ENCODE data around the gene TSPYL6.
"Not testable (repeated sequence)": the region's sequence is repeated elsewhere in the genome, so short reads cannot be mapped to it uniquely, and the experiment has no call there.

The TSPYL6 gene

DNA sequence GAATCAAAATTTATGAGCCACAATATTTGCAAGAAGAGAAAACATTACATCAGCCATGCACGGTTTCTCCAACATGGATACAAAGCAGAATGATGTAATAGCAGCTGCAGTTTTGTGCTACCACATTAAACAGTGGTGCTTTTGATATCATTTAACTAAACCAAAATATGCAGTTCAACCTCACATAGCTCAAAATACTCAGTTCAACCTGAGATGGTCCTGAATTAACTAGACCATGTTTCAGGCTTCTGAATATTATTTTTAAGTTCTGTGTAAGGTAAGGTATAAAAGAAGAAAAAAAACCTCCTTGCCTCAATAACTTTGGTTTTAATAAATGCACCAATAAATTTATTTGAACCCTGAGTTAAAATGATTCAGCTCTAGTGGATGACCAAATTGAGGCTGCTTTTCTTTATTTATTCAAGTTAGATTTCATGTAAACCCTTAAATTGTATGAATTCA is 18.8 kb upstream of the TSPYL6 start:
- no peaks in the 10 kb centered on the region for H3K79me1 ChIP-seq (ENCODE audit: low read length)
- no peak overlapping the region for H2BK5ac ChIP-seq (ENCODE audit: low read length)
- H2BK15ac ChIP-seq (replicated peaks; ENCODE audit: low read depth), result no peak overlapping the region
- H3K36me3 ChIP-seq (ENCODE audit: control insufficient read depth, insufficient read depth, low read length), result no peaks in the 10 kb centered on the region
- H4K5ac ChIP-seq (ENCODE audit: low read length), result no peak overlapping the region
- H3K56ac ChIP-seq (ENCODE audit: low read length), result no peak overlapping the region
- no peaks in the 10 kb centered on the region for H3K4me1 ChIP-seq (ENCODE audit: control insufficient read depth, low read depth, low read length)
- H3K9ac ChIP-seq (ENCODE audit: low read length), result no peak overlapping the region
- H2BK120ac ChIP-seq (ENCODE audit: low read depth, low read length), result no peak overlapping the region
- H3K18ac ChIP-seq (ENCODE audit: low read length), result no peak overlapping the region
- H3K79me2 ChIP-seq (ENCODE audit: control insufficient read depth, insufficient read depth, low read length), result no peaks in the 10 kb centered on the region
- no peaks in the 10 kb centered on the region for H3K27me3 ChIP-seq (ENCODE audit: insufficient read depth, low read length, poor library complexity)
- H3K4me2 ChIP-seq (ENCODE audit: low read length), result no peak overlapping the region
- no CpG with 5 or more reads among the region's 1 CpG for WGBS (ENCODE audit: extremely low coverage, insufficient coverage, low lambda C conversion rate)
- no peak overlapping the region for H2AK5ac ChIP-seq (ENCODE audit: low read length)
- no peak overlapping the region for H3K27ac ChIP-seq (ENCODE audit: low read depth, low read length)
- no peak overlapping the region for H4K8ac ChIP-seq (ENCODE audit: low read depth, low read length)
- no peak for DNase-seq
- H3K23ac ChIP-seq (ENCODE audit: low read length), result no peak overlapping the region
- no peak overlapping the region for H3K4ac ChIP-seq (ENCODE audit: low read depth, low read length)
- H3K4me3 ChIP-seq (ENCODE audit: low read length), result no peak overlapping the region

DNA sequence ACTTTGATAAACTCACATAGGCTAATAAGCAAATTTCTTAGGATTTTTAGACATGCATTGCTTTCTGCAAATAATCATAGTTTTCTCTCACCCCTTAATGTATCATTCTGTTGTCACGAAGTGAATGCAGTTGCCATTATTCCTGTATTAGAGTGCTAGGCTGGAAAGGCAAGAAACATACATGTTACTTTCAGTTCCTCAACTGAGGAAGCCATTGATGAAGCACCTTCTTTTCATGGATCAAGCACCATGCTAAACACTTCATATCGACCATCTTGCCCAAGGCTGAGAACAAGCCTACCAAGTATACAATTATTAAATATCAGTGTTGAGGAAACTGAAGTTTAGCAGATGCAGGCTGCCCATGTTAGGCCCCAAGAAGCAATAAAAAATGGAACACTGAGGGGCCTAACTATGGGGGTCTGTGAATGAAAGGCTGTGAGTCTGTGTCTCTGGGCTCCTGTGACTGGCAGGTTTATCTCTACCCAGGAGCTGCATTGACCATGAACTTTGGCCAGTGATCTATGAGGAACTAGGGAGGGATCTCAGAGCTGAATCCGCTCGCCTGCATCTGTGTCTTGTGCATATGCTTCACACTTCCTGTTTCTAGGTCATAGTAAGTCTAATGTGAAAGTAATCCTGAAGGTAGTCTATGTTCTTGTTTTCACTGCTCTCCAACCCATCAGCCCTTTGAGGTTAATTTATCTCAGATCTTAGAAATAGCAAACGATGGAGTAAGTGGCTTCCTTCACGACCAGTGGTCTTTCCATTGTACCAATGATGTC is 16.0 kb upstream of the TSPYL6 start:
- H2AK5ac ChIP-seq (ENCODE audit: low read length), result no peak overlapping the region

GRCh38 chr2:54271189-54271588 is 15.2 kb upstream of the TSPYL6 start:
- H4K8ac ChIP-seq (ENCODE audit: low read depth, low read length), result no peak overlapping the region
- H3K79me1 ChIP-seq (ENCODE audit: low read length), result no peaks in the 10 kb centered on the region
- H3K4ac ChIP-seq (ENCODE audit: low read depth, low read length), result no peak overlapping the region
- H3K23ac ChIP-seq (ENCODE audit: low read length), result no peak overlapping the region
- no CpG with 5 or more reads among the region's 4 CpGs for WGBS (ENCODE audit: extremely low coverage, insufficient coverage, low lambda C conversion rate)
- H3K4me1 ChIP-seq (ENCODE audit: control insufficient read depth, low read depth, low read length), result no peaks in the 10 kb centered on the region
- H3K79me2 ChIP-seq (ENCODE audit: control insufficient read depth, insufficient read depth, low read length), result no peaks in the 10 kb centered on the region
- H3K18ac ChIP-seq (ENCODE audit: low read length), result no peak overlapping the region
- no peak overlapping the region for H4K5ac ChIP-seq (ENCODE audit: low read length)
- no peak for DNase-seq
- no peaks in the 10 kb centered on the region for H3K36me3 ChIP-seq (ENCODE audit: control insufficient read depth, insufficient read depth, low read length)
- no peak overlapping the region for H2BK15ac ChIP-seq (replicated peaks; ENCODE audit: low read depth)
- H3K56ac ChIP-seq (ENCODE audit: low read length), result no peak overlapping the region
- no peaks in the 10 kb centered on the region for H3K27me3 ChIP-seq (ENCODE audit: insufficient read depth, low read length, poor library complexity)
- H2AK5ac ChIP-seq (ENCODE audit: low read length), result no peak overlapping the region
- H3K4me3 ChIP-seq (ENCODE audit: low read length), result no peak overlapping the region
- no peak overlapping the region for H2BK120ac ChIP-seq (ENCODE audit: low read depth, low read length)
- no peak overlapping the region for H3K9ac ChIP-seq (ENCODE audit: low read length)
- H2BK5ac ChIP-seq (ENCODE audit: low read length), result no peak overlapping the region
- no peak overlapping the region for H3K4me2 ChIP-seq (ENCODE audit: low read length)
- no peak overlapping the region for H3K27ac ChIP-seq (ENCODE audit: low read depth, low read length)

More for the DNA sequence above, 16.0 kb upstream of the TSPYL6 start:
- Histone ChIP-seq H3K4me1 (ENCODE audit: control insufficient read depth, low read depth, low read length) (no peaks in the 10 kb centered on the region), H3K79me2 (ENCODE audit: control insufficient read depth, insufficient read depth, low read length) (no peaks in the 10 kb centered on the region), H2BK15ac (replicated peaks; ENCODE audit: low read depth) (no peak overlapping the region), H3K4ac (ENCODE audit: low read depth, low read length) (no peak overlapping the region), H4K5ac (ENCODE audit: low read length) (no peak overlapping the region), H3K9ac (ENCODE audit: low read length) (no peak overlapping the region), H2BK120ac (ENCODE audit: low read depth, low read length) (no peak overlapping the region), H3K18ac (ENCODE audit: low read length) (no peak overlapping the region), H3K56ac (ENCODE audit: low read length) (no peak overlapping the region), H4K8ac (ENCODE audit: low read depth, low read length) (no peak overlapping the region), H3K27me3 (ENCODE audit: insufficient read depth, low read length, poor library complexity) (no peaks in the 10 kb centered on the region), H3K79me1 (ENCODE audit: low read length) (no peaks in the 10 kb centered on the region), H3K27ac (ENCODE audit: low read depth, low read length) (no peak overlapping the region), H3K4me3 (ENCODE audit: low read length) (no peak overlapping the region), H3K23ac (ENCODE audit: low read length) (no peak overlapping the region), H3K36me3 (ENCODE audit: control insufficient read depth, insufficient read depth, low read length) (no peaks in the 10 kb centered on the region), H3K4me2 (ENCODE audit: low read length) (no peak overlapping the region), H2BK5ac (ENCODE audit: low read length) (no peak overlapping the region)
- no CpG with 5 or more reads among the region's 6 CpGs for WGBS (ENCODE audit: extremely low coverage, insufficient coverage, low lambda C conversion rate)
- no peak for DNase-seq

DNA sequence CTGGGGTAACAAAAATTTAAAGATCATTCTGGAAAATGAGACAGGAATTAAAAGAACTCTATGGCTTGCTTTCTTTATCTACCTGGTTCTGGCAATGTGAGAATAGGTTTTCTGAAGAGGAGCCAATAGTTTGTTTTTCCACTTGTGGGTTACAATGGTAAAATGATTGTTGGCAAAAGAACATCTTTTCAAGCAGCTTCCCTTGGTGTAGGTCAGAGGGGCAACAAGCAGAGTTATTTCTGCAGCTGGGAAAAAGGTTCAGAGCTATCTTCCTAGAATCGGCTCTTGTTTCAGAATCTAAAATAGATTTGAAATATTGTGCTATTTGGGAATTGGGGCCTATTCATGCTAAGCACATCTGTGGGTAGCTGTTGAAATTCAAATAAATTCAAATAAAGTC is 11.5 kb upstream of the TSPYL6 start:
- Histone ChIP-seq H3K9ac (ENCODE audit: low read length) (no peak overlapping the region), H3K27me3 (ENCODE audit: insufficient read depth, low read length, poor library complexity) (no peaks in the 10 kb centered on the region), H3K18ac (ENCODE audit: low read length) (no peak overlapping the region), H3K4me3 (ENCODE audit: low read length) (no peak overlapping the region), H2BK5ac (ENCODE audit: low read length) (no peak overlapping the region), H3K79me2 (ENCODE audit: control insufficient read depth, insufficient read depth, low read length) (no peaks in the 10 kb centered on the region), H4K5ac (ENCODE audit: low read length) (no peak overlapping the region), H3K56ac (ENCODE audit: low read length) (no peak overlapping the region), H4K8ac (ENCODE audit: low read depth, low read length) (no peak overlapping the region), H2BK120ac (ENCODE audit: low read depth, low read length) (no peak overlapping the region), H2BK15ac (replicated peaks; ENCODE audit: low read depth) (no peak overlapping the region), H3K79me1 (ENCODE audit: low read length) (no peaks in the 10 kb centered on the region), H3K4me1 (ENCODE audit: control insufficient read depth, low read depth, low read length) (no peaks in the 10 kb centered on the region), H3K27ac (ENCODE audit: low read depth, low read length) (no peak overlapping the region), H3K4ac (ENCODE audit: low read depth, low read length) (no peak overlapping the region), H3K23ac (ENCODE audit: low read length) (no peak overlapping the region), H3K36me3 (ENCODE audit: control insufficient read depth, insufficient read depth, low read length) (no peaks in the 10 kb centered on the region), H2AK5ac (ENCODE audit: low read length) (no peak overlapping the region), H3K4me2 (ENCODE audit: low read length) (no peak overlapping the region)
- no peak for DNase-seq
- no CpG with 5 or more reads among the region's 1 CpG for WGBS (ENCODE audit: extremely low coverage, insufficient coverage, low lambda C conversion rate)

- H3K4me2 ChIP-seq (ENCODE audit: low read length); H3K79me2 ChIP-seq (ENCODE audit: control insufficient read depth, insufficient read depth, low read length); H3K27ac ChIP-seq (ENCODE audit: low read depth, low read length); H3K4ac ChIP-seq (ENCODE audit: low read depth, low read length); H2BK15ac ChIP-seq (replicated peaks; ENCODE audit: low read depth); H3K4me1 ChIP-seq (ENCODE audit: control insufficient read depth, low read depth, low read length); H3K27me3 ChIP-seq (ENCODE audit: insufficient read depth, low read length, poor library complexity); H3K36me3 ChIP-seq (ENCODE audit: control insufficient read depth, insufficient read depth, low read length); H3K79me1 ChIP-seq (ENCODE audit: low read length); H3K18ac ChIP-seq (ENCODE audit: low read length); H2BK5ac ChIP-seq (ENCODE audit: low read length); H3K23ac ChIP-seq (ENCODE audit: low read length); H3K9ac ChIP-seq (ENCODE audit: low read length); DNase-seq; H2AK5ac ChIP-seq (ENCODE audit: low read length); H3K56ac ChIP-seq (ENCODE audit: low read length); H2BK120ac ChIP-seq (ENCODE audit: low read depth, low read length); H3K4me3 ChIP-seq (ENCODE audit: low read length); H4K8ac ChIP-seq (ENCODE audit: low read depth, low read length); H4K5ac ChIP-seq (ENCODE audit: low read length): not testable (repeated sequence)
- WGBS (ENCODE audit: extremely low coverage, insufficient coverage, low lambda C conversion rate), result no CpG with 5 or more reads among the region's 1 CpG
Observed at GRCh38 chr2:54265081-54265480, 9.1 kb upstream of the TSPYL6 start.
